CD14-positive monocyte (primary cell): ENCODE results near the gene SLC9A9. TPM values are rescaled to one million over a fixed set of nuclear protein-coding genes. Genes with fewer than 3 reads are reported as not detected.

Experiments used
- DNase-seq, 3 donors: peaks; one replicate each; pipeline ENCODE4 v3.0.0-alpha.2; 2011 to 2022
- H2AFZ ChIP-seq: 2 replicates; pipeline ENCODE4 v1.6.0; 2012; ENCODE audit warnings: mild to moderate bottlenecking, low read depth, low read length, inconsistent platforms; ENCODE audit not compliant: insufficient read depth, poor library complexity, severe bottlenecking
- H3K27ac ChIP-seq, 2 donors: 1 replicate in 1 of 2; 2 replicates in 1 of 2; pipeline ENCODE4 v1.5.1; 2012 to 2013; ENCODE audit warnings: low read length in 2 of 2, control low read depth in 1 of 2, inconsistent platforms in 1 of 2, low read depth in 1 of 2, mild to moderate bottlenecking in 1 of 2
- H3K27me3 ChIP-seq, 2 donors: one replicate each; pipeline versions ENCODE4 v1.6.0 to v1.6.1; 2011 to 2013; ENCODE audit warnings: low read length in 2 of 2; ENCODE audit not compliant: control insufficient read depth in 2 of 2, insufficient read depth in 2 of 2
- H3K36me3 ChIP-seq, 2 donors: replicated peaks in 1 of 2; 1 replicate in 1 of 2; 2 replicates in 1 of 2; pipeline versions ENCODE4 v1.5.1 to v1.6.1; 2012 to 2013; ENCODE audit warnings: low read length in 2 of 2, control low read depth in 1 of 2, inconsistent platforms in 1 of 2, mild to moderate bottlenecking in 1 of 2; ENCODE audit not compliant: insufficient read depth in 2 of 2, control insufficient read depth in 1 of 2
- H3K4me1 ChIP-seq, 2 donors: 1 replicate in 1 of 2; 2 replicates in 1 of 2; pipeline versions ENCODE4 v1.5.1 to v1.6.1; 2012 to 2013; ENCODE audit warnings: low read length in 2 of 2, control low read depth in 1 of 2, inconsistent platforms in 1 of 2, mild to moderate bottlenecking in 1 of 2, moderate library complexity in 1 of 2; ENCODE audit not compliant: insufficient read depth in 2 of 2, control insufficient read depth in 1 of 2
- H3K4me2 ChIP-seq: replicated peaks from 2 replicates; pipeline ENCODE3; 2012; ENCODE audit warnings: low read length, moderate library complexity, mild to moderate bottlenecking; ENCODE audit not compliant: poor library complexity, severe bottlenecking; ENCODE audit errors: extremely low read depth
- H3K4me3 ChIP-seq, 3 experiments: fragments of 200-600 bp in 1 of 3; sonication (generic) in 1 of 3; replicated peaks in 1 of 3; 1 replicate in 2 of 3; 2 replicates in 1 of 3; pipeline ENCODE4 v1.5.1; 2011 to 2013; ENCODE audit warnings: low read length in 3 of 3, mild to moderate bottlenecking in 3 of 3, control low read depth in 2 of 3, low read depth in 2 of 3, inconsistent platforms in 1 of 3, moderate library complexity in 1 of 3
- H3K79me2 ChIP-seq: 2 replicates; pipeline ENCODE4 v1.6.0; 2012; ENCODE audit warnings: mild to moderate bottlenecking, control low read depth, inconsistent platforms, low read length, moderate library complexity; ENCODE audit not compliant: insufficient read depth
- H3K9ac ChIP-seq: 2 replicates; pipeline ENCODE4 v1.6.0; 2017; ENCODE audit warnings: low read length, mild to moderate bottlenecking; ENCODE audit not compliant: insufficient read depth, poor library complexity, severe bottlenecking
- H3K9me3 ChIP-seq, 2 donors: replicated peaks in 1 of 2; 1 replicate in 1 of 2; 2 replicates in 1 of 2; pipeline versions ENCODE4 v1.5.1 to v1.6.1; 2012 to 2013; ENCODE audit warnings: low read length in 2 of 2, control low read depth in 1 of 2; ENCODE audit not compliant: control insufficient read depth in 1 of 2, insufficient read depth in 1 of 2
- H4K20me1 ChIP-seq: 2 replicates; pipeline ENCODE4 v1.6.0; 2012; ENCODE audit warnings: mild to moderate bottlenecking, low read length, control low read depth, moderate library complexity; ENCODE audit not compliant: insufficient read depth
- H3K27ac Mint-ChIP-seq, 7 donors: one replicate each; pipeline ENCODE4 v1.8.0; 2020; ENCODE audit warnings: mild to moderate bottlenecking in 7 of 7, mixed read lengths in 7 of 7, moderate library complexity in 6 of 7, inconsistent platforms in 2 of 7
- H3K27me3 Mint-ChIP-seq, 3 donors: one replicate each; pipeline ENCODE4 v1.8.0; 2021 to 2022; ENCODE audit warnings: low read depth in 3 of 3, mild to moderate bottlenecking in 3 of 3, mixed read lengths in 3 of 3, moderate library complexity in 3 of 3, inconsistent platforms in 1 of 3
- H3K36me3 Mint-ChIP-seq, 2 donors: one replicate each; pipeline ENCODE4 v1.8.0; 2020; ENCODE audit warnings: mixed read lengths in 2 of 2, inconsistent platforms in 1 of 2, mild to moderate bottlenecking in 1 of 2
- H3K4me1 Mint-ChIP-seq: one replicate; pipeline ENCODE4 v1.8.0; 2020; ENCODE audit warnings: mild to moderate bottlenecking, mixed read lengths
- H3K4me3 Mint-ChIP-seq, 2 donors: one replicate each; pipeline ENCODE4 v1.8.0; 2020; ENCODE audit warnings: mild to moderate bottlenecking in 2 of 2, mixed read lengths in 2 of 2, moderate library complexity in 1 of 2
- H3K9me3 Mint-ChIP-seq, 7 donors: one replicate each; pipeline ENCODE4 v1.8.0; 2020 to 2022; ENCODE audit warnings: mixed read lengths in 7 of 7, mild to moderate bottlenecking in 6 of 7, moderate library complexity in 6 of 7, inconsistent platforms in 2 of 7
- WGBS: methylation state at CpG from one replicate; pipeline ENCODE4 v1.1.5; 2013; ENCODE audit warnings: missing lambda C conversion rate; ENCODE audit not compliant: insufficient coverage; 5-methylcytosine and 5-hydroxymethylcytosine counted together
- intact Hi-C, 2 donors: fragments of 100-400 bp; cut with micrococcal nuclease; formaldehyde crosslinking; loops; one replicate each; pipeline versions ENCODE4 v1.15.0 to v1.15.1; 2023
- polyA plus RNA-seq, 3 donors: library from polyadenylated mRNA; depleted of rRNA in 1 of 3; unstranded in 2 of 3; stranded (reverse) in 1 of 3; fragments of 300-500 nt in 2 of 3; fragments of >200 nt in 1 of 3; fragmentation: Illumina TruSeq in 2 of 3; gene quantifications; 1 replicate in 2 of 3; 2 replicates in 1 of 3; pipeline ENCODE4 v1.2.3, GENCODE V29; 2012 to 2021
- TF ChIP-seq, protein P1 (sequence below): fragments of 200-600 bp; IDR thresholded peaks from one replicate; pipeline ENCODE4 v1.8.0; 2022; ENCODE audit warnings: antibody characterized with exemption, mild to moderate bottlenecking

SLC9A9 gene
- polyA plus RNA-seq, 3 donors, result 14.1 to 32.8 (median 27.0) TPM

DNA sequence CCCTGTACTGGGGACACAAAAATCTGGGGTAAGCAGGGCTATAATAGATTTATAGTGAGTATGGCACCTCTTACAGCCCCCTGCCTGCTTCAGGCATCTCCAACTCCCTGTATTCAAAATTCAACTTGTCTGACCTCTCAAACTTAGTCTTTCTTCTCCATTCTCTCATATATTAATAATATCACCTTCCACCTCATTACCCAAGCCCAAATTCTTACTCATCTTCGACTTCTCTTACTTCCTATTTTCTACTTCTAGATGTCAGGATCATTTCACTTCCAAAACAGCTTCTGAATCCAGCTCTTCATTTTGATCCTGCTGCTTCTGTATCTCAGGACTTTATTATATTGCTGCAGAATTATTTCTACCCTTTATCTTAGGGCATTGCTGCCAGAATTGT, 438.0 kb downstream of the SLC9A9 start:
- Histone ChIP-seq H3K27ac (no peak overlapping the region), H3K9me3 (no peaks in the 10 kb centered on the region), H3K79me2 (no peaks in the 10 kb centered on the region), H3K4me2 (no peak overlapping the region), H4K20me1 (no peaks in the 10 kb centered on the region), H3K4me3 (no peak overlapping the region), H2AFZ (no peak overlapping the region), H3K9ac (no peak overlapping the region), H3K4me1 (no peaks in the 10 kb centered on the region), H3K27me3 (no peaks in the 10 kb centered on the region), H3K36me3 (no peaks in the 10 kb centered on the region)
- DNase-seq, result peak in 2 of 3 donors; percentile 18 to 37
- peak overlapping the region in 3 of 7 donors; percentile 17 to 76 (median 74) for H3K27ac Mint-ChIP-seq
- WGBS, result no CpG with 5 or more reads among the region's 1 CpG
- TF ChIP-seq, protein P1, sequence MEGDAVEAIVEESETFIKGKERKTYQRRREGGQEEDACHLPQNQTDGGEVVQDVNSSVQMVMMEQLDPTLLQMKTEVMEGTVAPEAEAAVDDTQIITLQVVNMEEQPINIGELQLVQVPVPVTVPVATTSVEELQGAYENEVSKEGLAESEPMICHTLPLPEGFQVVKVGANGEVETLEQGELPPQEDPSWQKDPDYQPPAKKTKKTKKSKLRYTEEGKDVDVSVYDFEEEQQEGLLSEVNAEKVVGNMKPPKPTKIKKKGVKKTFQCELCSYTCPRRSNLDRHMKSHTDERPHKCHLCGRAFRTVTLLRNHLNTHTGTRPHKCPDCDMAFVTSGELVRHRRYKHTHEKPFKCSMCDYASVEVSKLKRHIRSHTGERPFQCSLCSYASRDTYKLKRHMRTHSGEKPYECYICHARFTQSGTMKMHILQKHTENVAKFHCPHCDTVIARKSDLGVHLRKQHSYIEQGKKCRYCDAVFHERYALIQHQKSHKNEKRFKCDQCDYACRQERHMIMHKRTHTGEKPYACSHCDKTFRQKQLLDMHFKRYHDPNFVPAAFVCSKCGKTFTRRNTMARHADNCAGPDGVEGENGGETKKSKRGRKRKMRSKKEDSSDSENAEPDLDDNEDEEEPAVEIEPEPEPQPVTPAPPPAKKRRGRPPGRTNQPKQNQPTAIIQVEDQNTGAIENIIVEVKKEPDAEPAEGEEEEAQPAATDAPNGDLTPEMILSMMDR, result no peak
- H3K27me3 Mint-ChIP-seq, result no peaks in the 10 kb centered on the region
- peaks cover 11% of the 10 kb centered on the region for H3K4me1 Mint-ChIP-seq
- H3K4me3 Mint-ChIP-seq, result no peak overlapping the region
- intact Hi-C loops, result no loop called here
- peaks cover 0 to 10% of the 10 kb centered on the region in 2 donors for H3K36me3 Mint-ChIP-seq
- peaks cover 0 to 1% (median 0%) of the 10 kb centered on the region in 7 donors for H3K9me3 Mint-ChIP-seq

DNA sequence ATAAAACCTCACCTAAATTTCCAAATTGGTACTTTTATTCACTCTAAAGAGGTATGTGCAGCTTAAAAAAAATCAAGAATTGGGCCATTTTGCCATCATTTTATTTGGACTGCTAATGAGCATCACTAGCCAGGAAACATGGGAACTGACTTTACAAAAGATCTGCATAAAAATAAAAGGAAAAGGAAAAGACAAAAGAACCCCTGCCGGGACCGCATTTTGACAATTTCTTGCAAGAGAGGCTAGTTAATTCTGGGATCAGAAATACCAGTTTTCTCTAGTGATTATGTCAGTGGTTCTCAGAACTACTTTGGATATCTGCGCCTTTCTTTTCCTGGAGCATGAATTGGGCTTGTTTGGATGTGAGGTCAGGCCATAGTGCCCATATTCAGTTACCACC, 439.5 kb downstream of the SLC9A9 start:
- Mint-ChIP-seq H3K4me3 (no peak overlapping the region), H3K27ac (no peak overlapping the region), H3K9me3 (peaks cover 0 to 2% (median 0%) of the 10 kb centered on the region in 7 donors), H3K4me1 (peaks cover 11% of the 10 kb centered on the region), H3K27me3 (no peaks in the 10 kb centered on the region), H3K36me3 (peaks cover 0 to 8% of the 10 kb centered on the region in 2 donors)
- WGBS, result no CpG with 5 or more reads among the region's 3 CpGs
- Histone ChIP-seq H4K20me1 (no peaks in the 10 kb centered on the region), H2AFZ (no peak overlapping the region), H3K36me3 (no peaks in the 10 kb centered on the region), H3K27ac (no peak overlapping the region), H3K27me3 (no peaks in the 10 kb centered on the region), H3K4me2 (no peak overlapping the region), H3K4me1 (no peaks in the 10 kb centered on the region), H3K9ac (no peak overlapping the region), H3K9me3 (no peaks in the 10 kb centered on the region), H3K79me2 (no peaks in the 10 kb centered on the region), H3K4me3 (no peak overlapping the region)
- no peak for DNase-seq
- TF ChIP-seq, protein P1, result no peak
- intact Hi-C loops, result no loop called here
